H1 (cell line): ENCODE measurements around the gene KAT14.

Experiments used
- CTCF ChIP-seq, 3 experiments: IDR thresholded peaks; 1 replicate in 2 of 3; 2 replicates in 1 of 3; pipeline versions ENCODE4 v1.5.1 to v1.6.1; 2011; ENCODE audit warnings: low read length in 3 of 3, mild to moderate bottlenecking in 3 of 3, inconsistent platforms in 2 of 3, low read depth in 1 of 3, moderate library complexity in 1 of 3; ENCODE audit not compliant: insufficient read depth in 1 of 3; ENCODE audit errors: control extremely low read depth in 1 of 3
- POLR2A ChIP-seq, 2 experiments: IDR thresholded peaks; 1 replicate in 1 of 2; 2 replicates in 1 of 2; pipeline ENCODE4 v1.6.1; 2011; ENCODE audit warnings: low read depth in 2 of 2, low read length in 2 of 2, mild to moderate bottlenecking in 2 of 2; ENCODE audit errors: control extremely low read depth in 1 of 2
- TF ChIP-seq, protein P1 (sequence below): IDR thresholded peaks from 2 replicates; pipeline ENCODE4 v1.6.1; 2011; ENCODE audit warnings: low read length, improper control_type of control experiment

GRCh38 chr20:18093388-18093787 is 44.3 kb upstream of the KAT14 start:
- TF ChIP-seq CTCF (IDR thresholded peaks at IDR 0.05; ENCODE audit: control extremely low read depth in 1 of 3, insufficient read depth in 1 of 3, low read depth in 1 of 3, low read length in 3 of 3) (no peak), POLR2A (IDR thresholded peaks at IDR 0.05; ENCODE audit: control extremely low read depth in 1 of 2, low read depth in 2 of 2, low read length in 2 of 2) (no peak)
- TF ChIP-seq, protein P1, sequence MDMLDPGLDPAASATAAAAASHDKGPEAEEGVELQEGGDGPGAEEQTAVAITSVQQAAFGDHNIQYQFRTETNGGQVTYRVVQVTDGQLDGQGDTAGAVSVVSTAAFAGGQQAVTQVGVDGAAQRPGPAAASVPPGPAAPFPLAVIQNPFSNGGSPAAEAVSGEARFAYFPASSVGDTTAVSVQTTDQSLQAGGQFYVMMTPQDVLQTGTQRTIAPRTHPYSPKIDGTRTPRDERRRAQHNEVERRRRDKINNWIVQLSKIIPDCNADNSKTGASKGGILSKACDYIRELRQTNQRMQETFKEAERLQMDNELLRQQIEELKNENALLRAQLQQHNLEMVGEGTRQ, result no peak
